Cardiac fibroblast (primary cell): ENCODE data around the gene IRS2.
"Not testable (repeated sequence)": the region's sequence is repeated elsewhere in the genome, so short reads cannot be mapped to it uniquely, and the experiment has no call there.

ENCODE experiments used
- DNase-seq, 2 donors: peaks; one replicate each; pipeline versions ENCODE4 v3.0.0 to v3.0.0-alpha.2; 2010; ENCODE audit warnings: low read depth in 2 of 2
- H3K4me3 ChIP-seq, 2 donors: replicated peaks in 1 of 2; 1 replicate in 1 of 2; 2 replicates in 1 of 2; pipeline ENCODE4 v1.5.1; 2011; ENCODE audit warnings: low read depth in 2 of 2, low read length in 2 of 2, mild to moderate bottlenecking in 2 of 2, moderate library complexity in 1 of 2
- TF ChIP-seq, protein P1 (sequence below): IDR thresholded peaks from one replicate; pipeline ENCODE4 v1.5.1; 2011; ENCODE audit warnings: low read depth, mild to moderate bottlenecking, low read length, inconsistent platforms

Gene IRS2, protein sequence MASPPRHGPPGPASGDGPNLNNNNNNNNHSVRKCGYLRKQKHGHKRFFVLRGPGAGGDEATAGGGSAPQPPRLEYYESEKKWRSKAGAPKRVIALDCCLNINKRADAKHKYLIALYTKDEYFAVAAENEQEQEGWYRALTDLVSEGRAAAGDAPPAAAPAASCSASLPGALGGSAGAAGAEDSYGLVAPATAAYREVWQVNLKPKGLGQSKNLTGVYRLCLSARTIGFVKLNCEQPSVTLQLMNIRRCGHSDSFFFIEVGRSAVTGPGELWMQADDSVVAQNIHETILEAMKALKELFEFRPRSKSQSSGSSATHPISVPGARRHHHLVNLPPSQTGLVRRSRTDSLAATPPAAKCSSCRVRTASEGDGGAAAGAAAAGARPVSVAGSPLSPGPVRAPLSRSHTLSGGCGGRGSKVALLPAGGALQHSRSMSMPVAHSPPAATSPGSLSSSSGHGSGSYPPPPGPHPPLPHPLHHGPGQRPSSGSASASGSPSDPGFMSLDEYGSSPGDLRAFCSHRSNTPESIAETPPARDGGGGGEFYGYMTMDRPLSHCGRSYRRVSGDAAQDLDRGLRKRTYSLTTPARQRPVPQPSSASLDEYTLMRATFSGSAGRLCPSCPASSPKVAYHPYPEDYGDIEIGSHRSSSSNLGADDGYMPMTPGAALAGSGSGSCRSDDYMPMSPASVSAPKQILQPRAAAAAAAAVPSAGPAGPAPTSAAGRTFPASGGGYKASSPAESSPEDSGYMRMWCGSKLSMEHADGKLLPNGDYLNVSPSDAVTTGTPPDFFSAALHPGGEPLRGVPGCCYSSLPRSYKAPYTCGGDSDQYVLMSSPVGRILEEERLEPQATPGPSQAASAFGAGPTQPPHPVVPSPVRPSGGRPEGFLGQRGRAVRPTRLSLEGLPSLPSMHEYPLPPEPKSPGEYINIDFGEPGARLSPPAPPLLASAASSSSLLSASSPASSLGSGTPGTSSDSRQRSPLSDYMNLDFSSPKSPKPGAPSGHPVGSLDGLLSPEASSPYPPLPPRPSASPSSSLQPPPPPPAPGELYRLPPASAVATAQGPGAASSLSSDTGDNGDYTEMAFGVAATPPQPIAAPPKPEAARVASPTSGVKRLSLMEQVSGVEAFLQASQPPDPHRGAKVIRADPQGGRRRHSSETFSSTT (N-terminal part only)

DNA sequence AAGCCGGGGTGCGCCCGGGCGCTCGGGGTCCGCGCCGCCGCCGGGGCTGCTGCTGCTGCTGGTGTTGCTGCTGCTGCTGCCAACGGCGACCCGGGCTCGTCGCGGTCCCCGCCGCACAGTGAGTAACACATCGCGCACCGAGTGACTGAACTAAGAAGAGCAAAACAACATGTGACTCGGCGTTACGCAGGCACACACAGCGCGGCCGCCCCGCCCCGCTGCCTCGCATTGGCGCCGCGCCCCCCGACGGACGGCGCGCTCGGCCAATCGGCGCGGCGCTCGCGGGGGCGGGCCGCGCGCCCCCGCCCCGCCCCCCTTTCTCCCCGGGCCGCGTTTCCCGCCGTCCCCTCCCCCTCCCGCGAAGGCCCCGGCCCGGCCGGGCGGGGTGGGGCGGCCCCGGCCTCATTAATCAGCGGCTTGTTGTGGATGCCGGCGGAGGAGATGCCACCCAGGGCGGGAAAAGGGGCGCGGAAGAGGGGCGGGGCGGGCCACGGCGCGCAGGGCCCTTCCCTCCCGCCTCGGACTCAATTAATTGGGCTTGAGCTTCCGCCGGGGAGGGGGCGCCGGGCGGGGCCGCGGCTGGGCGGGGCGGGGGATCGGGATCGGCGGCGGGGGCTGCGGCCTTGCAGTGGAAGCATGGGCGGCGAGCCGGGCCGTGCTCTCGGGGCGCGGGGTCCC lies at the start of gene IRS2:
Gene IRS2, minus strand, starts transcription at position 127 of the 678 bp plus-strand sequence. CDS start 530 bp downstream, outside the sequence.
- TF ChIP-seq, protein P1, sequence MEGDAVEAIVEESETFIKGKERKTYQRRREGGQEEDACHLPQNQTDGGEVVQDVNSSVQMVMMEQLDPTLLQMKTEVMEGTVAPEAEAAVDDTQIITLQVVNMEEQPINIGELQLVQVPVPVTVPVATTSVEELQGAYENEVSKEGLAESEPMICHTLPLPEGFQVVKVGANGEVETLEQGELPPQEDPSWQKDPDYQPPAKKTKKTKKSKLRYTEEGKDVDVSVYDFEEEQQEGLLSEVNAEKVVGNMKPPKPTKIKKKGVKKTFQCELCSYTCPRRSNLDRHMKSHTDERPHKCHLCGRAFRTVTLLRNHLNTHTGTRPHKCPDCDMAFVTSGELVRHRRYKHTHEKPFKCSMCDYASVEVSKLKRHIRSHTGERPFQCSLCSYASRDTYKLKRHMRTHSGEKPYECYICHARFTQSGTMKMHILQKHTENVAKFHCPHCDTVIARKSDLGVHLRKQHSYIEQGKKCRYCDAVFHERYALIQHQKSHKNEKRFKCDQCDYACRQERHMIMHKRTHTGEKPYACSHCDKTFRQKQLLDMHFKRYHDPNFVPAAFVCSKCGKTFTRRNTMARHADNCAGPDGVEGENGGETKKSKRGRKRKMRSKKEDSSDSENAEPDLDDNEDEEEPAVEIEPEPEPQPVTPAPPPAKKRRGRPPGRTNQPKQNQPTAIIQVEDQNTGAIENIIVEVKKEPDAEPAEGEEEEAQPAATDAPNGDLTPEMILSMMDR, result no peak
- H3K4me3 ChIP-seq, result peak within 1 kb of the TSS; percentile 68
- peak; percentile 94 to 96 for DNase-seq

DNA sequence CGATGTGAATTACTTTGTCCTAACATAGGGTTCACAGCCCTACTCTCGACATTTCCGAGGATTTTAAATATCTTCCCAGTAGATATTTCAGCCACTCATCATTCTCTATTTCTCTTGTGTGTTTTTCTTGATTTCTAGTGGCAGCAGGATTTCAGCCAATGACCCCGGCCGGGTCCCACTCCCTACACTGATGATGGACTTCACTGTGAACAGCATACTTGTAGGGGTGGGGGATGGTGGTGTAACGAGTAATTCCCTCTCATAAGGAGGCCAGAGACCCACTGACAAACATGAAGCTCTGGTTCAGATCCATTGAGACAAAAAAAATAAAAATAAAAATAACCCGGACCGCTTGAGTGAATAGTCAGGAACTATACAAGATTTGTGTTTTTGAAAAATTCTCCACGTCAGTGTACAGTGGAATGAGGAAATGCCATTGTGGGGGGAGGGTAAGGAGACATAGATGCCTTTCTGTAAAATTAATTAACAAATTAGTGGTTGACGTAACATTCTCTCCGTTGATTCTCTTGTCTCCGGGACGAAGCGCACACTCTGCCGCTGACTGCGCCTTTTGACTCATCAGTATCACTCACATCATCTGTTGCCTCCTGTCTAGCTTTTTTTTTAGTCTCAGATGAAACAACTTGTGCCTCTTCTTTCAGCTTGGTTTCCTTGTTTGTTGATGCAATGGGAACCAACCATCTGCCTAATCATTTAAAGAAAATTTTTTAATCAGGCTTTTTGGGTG lies 48.8 kb upstream of the IRS2 start:
- DNase-seq, result peak; percentile 12 to 43
- TF ChIP-seq, protein P1, result no peak
- no peak overlapping the region for H3K4me3 ChIP-seq

DNA sequence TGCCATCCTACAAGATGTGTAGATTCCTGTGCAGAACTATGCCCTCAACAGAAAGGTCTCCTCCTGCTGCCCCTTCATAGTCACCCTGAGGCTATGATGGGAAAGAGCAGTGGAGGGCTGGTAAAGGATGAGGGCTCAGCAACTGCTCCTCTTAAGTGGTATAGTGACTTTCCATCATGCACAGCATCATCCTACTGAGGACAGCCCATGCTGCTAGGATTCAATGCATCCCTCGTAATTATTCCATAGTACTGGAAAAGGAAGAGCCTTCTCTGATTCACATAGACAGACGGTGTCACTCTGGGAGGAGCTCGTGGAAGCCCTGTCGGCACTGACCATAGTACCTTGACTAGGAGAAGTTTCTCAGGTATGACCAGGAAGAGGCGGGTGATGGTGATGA lies 47.6 kb upstream of the IRS2 start:
- TF ChIP-seq, protein P1, result no peak
- no peak overlapping the region for H3K4me3 ChIP-seq
- DNase-seq, result no peak

DNA sequence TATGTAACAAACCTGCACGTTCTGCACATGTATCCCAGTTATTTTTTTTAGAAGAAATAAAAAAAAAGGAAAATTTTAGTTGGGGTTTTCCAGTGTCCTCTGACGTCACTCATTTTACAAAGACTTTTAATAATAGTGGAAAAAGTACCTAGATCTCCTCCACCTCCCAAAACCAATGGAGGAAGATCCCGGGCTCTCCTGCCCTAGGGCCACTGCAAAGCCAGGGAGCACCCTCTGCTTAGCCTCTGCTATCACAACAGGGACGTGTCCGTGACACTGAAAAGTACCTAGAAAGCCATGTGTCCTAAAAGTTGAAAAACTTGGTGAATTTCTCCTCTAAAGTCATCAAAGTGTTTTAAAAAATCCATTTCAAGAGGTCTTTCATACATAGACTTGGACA lies 46.7 kb upstream of the IRS2 start:
- TF ChIP-seq, protein P1, result no peak
- DNase-seq, result no peak
- H3K4me3 ChIP-seq, result no peak overlapping the region

DNA sequence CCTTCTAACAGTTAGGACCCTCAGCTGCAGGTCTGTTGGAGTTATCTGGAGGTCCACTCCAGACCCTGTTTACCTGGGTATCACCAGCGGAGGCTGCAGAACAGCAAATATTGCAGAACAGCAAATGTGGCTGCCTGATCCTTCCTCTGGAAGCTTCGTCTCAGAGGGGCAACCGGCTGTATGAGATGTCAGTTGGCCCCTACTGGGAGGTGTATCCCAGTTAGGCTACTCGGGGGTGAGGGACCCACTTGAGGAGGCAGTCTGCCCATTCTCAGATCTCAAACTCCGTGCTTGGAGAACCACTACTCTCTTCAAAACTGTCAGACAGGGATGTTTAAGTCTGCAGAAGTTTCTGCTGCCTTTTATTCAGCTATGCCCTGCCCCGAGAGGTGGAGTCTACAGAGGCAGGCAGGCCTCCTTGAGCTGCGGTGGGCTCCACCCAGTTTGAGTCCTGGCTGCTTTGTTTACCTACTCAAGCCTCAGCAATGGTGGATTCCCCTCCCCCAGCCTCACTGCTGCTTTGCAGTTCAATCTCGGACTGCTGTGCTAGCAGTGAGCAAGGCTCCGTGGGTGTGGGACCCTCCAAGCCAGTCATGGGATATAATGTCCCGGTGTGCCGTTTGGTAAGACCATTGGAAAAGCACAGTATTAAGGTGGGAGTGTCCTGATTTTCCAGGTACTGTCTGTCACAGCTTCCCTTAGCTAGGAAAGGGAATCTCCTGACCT lies 42.4 kb upstream of the IRS2 start:
- H3K4me3 ChIP-seq, DNase-seq: not testable (repeated sequence)

DNA sequence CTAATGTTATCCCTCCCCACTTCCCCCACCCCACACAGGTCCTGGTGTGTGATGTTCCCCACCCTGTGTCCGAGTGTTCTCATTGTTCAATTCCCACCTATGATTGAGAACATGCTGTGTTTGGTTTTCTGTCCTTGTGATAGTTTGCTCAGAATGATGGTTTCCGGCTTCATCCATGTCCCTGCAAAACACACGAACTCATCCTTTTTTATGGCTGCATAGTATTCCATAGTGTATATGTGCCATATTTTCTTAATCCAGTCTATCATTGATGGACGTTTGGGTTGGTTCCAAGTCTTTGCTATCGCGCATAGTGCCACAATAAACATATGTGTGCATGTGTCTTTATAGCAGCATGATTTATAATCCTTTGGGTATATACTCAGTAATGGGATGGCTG lies 36.8 kb upstream of the IRS2 start:
- not testable (repeated sequence) for H3K4me3 ChIP-seq, DNase-seq
